HG02840 (cell line): ENCODE results near the gene SLC41A3.

ENCODE experiments used
- ATAC-seq: cut with Tn5 transposase; IDR thresholded peaks from one replicate; pipeline ENCODE4 v1.9.1; 2021; ENCODE audit warnings: mild to moderate bottlenecking, moderate library complexity, moderate number of reproducible peaks; ENCODE audit not compliant: unreplicated experiment, low FRiP score

Gene SLC41A3

DNA sequence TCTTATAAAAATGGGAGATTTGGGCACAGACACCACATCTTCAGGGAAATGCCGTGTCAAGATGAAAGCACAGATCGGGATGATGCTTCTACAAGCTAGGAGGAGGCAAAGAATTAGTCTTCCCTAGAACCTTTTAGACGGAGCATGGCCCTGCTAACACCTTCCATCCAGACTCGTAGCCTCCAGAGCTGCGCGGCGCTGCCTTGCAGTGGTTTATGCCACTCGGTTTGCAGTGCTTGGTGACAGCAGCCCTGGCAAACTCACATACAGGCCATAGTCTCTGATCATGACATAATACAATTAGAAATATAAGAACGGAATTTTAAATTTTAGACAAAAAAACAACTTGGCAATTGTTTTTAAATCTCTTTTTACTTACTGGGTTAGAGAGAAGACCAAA lies 37.1 kb upstream of the SLC41A3 start:
- no peak for ATAC-seq

DNA sequence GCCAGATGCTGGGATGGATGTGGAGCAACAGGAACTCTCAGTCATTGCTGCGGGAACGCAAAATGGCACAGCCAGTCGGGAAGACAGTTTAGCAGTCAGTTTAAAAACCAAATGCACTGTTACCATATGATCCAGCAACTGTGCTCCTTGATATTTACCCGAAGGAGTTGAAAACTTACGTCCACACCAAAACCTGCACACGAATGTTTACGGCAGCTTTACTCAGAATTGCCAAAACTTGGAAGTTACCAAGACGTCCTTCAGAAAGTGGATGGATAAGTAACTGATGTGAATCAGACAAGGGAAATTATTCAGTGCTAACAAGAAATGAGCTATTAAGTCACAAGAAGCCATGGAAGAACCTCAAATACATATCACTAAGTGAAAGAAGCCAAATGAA lies 36.1 kb upstream of the SLC41A3 start:
- ATAC-seq = no peak

DNA sequence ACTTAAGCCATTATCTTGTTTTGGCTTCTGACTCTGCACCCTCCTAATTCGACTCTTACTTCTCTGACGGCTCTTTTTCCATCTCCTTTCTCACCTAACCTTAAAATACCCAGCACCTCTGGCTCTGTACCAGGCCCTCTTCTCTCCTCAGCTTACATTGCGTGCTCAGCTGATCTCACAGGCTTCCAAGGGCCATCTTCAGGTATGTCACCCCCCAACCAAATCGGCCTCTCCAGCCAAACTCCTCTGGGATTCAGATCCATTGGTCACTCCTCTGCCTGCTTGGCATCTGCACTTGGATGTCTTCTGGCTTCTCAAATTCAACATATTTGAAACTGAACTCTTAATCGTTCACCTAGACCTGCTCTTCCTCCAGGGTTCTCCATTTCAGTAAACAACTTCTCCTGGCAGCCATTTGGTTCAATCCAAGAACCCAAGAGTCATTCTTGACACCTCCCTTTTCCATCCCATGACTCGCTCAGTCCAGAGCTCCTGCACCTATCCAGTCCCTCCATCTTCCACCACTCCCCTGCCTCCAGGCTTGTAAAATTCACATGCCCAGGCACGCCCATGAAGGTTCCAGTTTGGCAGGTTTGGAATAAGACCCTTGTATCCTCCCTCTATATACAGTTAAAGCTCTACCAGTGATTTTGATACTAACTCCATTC lies 35.2 kb upstream of the SLC41A3 start:
- ATAC-seq = no peak

DNA sequence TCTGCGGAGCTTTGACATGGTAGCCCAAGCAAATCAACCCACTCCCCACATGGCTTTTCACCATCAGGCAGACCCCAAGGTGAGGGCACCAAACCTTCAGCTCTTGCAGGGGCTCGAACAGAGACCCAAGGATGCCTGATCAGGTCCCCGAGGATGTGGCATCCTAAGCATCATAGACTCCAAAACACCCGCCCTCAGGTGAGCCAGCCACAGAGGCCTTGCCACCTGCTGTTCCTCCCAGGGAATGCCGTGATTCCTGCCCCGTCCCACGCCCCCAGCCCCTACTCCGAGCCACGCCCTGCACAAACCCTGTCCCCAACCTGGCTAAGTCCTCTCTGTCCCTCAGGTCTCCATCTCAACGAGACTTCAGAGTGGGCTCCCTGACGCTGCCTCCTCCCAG lies 34.7 kb upstream of the SLC41A3 start:
- no peak for ATAC-seq

DNA sequence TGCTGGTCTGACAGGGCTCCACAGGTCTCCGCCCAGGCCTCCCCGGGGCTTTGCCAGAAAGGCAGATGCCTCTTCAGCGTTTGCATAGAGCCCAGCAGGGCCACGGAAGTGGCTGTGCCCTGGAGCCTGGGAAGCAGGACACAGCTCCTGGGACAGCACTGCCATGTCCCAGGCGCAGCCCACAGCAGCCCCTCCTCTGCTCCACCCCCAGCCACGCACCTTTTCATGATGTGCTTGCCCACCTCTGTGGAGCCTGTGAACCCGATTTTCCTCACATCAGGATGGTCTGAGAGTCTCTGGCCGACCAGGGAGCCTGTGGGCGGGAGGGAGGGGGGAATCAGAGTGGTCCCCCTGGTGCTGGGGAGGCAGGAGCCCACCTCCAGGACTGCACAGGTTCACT lies 33.9 kb upstream of the SLC41A3 start:
- no peak for ATAC-seq

DNA sequence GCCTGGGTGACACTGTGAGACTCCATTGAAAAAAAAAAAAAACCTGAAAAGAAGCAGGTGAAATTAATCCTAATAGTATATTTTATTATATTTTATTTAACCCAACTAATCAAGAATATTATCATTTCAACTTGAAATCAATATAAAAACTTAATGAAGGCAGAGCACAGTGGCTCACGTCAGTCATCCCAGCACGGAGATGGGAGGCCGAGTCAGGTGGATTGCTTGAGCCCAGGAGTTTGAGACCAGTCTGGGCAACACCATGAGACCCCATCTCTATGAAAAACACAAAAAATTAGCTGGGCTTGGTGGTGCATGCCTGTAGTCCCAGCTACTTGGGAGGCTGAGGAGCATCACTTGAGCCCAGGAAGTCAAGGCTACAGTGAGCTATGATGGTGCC lies 33.3 kb upstream of the SLC41A3 start:
- no peak for ATAC-seq

DNA sequence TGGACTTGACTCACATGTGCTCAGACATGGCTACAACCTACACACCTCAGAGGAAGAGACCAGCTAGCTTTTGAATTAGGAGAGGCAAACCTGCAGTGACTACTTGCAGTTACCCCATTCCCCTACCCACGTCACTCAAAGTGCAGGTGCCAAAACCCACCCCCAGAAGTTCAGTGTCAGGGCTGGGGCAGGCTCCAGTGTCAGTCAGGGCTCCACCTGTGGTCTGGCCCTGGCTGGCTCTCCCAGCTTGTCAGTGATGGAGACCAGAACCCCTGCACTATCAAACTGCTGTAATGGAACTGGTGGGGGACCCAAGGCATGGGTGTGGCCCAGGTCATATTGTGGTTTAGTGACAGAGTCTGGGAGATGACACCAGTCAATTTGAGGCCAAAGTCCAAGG lies 32.6 kb upstream of the SLC41A3 start:
- no peak for ATAC-seq

DNA sequence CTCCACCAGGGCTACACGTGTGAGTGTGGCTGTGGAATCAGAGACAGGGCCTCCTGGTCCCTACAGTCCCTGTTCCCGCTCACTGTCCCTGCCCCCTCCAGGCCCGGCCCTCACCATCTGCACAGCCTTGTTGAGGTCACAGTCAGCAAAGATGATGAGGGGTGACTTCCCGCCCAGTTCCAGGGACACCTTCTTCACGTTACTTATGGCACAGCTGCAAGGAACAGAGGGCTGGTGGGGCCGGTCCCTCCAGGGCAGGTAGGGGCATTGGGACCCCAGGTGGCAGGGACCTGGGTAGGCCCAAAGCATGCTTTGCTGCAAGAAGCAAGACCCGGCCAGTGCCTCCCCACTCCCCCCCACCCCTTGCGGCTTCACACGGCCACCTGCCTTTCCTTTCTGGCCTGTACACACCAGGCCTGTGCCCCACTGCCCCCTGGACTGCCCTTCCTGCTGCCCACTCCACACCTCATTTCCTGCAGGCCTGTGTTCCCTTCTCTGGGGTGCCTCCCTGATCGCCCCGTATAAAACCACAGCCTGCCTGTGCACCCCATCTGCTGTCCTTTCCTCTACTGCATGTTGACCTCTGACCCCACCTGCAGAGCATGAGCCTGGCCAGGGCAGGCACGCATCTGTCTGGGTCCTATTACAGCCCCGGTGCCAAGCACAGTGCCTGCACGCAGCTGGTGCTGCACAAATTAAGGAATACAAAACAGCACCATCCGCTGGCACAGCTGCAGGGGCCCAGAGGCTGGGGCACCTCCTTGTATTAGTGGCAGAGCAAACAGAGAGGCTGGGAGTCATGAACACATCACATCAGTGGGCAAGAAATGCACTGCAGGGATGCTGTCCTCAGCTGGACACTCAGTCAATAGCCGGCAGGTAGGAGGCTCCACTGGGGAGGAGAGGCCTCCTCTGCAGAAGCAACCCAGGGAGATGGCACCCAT lies 30.8 kb upstream of the SLC41A3 start:
- ATAC-seq = no peak

DNA sequence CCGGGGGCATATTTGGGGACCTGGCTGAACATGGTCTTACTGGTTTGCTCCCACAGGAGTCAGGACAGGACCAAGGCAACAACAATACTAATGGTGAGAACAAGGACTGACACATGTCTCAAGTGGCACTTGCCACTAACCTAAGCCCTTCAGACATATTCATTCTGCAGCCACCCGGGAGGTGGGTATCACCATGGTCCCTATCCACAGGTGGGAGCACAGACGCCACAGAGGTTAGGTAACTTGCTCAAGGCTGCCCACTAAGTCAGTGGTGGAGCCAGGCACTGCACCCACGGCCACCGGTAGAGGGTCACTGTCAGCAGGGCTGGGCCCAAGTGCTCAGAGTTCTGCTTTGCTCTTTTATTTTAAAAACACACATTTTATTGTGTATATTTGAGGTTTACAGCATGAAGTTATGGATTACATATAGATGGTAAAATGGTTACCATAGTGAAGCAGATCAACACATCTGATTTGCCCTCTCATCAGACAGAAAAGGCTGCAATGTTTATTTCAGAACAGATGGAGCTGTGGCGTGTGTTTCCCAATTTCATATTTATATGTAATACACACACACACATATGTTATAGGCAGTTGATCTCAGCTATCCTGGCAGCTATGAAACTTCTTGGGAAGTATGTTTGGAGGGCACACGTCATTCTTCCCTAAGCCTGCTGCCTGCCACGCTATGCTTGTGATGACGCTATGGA lies 30.0 kb upstream of the SLC41A3 start:
- no peak for ATAC-seq

DNA sequence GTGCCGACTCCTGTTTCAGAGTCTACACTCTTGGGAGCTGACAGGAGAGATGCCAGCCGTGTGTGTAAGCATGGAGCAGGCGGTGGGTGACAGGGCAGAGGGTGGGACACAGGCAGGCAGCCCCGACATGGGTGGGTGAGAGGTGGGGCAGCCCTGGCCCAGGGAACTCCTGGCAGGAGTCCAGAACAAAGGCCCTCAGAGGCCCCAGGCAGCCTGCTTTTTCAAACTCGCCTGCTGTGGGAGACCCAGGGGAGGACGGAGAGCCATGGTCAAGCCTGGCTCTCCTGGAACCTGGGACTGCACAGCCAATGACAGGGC lies 29.3 kb upstream of the SLC41A3 start:
- no peak for ATAC-seq

DNA sequence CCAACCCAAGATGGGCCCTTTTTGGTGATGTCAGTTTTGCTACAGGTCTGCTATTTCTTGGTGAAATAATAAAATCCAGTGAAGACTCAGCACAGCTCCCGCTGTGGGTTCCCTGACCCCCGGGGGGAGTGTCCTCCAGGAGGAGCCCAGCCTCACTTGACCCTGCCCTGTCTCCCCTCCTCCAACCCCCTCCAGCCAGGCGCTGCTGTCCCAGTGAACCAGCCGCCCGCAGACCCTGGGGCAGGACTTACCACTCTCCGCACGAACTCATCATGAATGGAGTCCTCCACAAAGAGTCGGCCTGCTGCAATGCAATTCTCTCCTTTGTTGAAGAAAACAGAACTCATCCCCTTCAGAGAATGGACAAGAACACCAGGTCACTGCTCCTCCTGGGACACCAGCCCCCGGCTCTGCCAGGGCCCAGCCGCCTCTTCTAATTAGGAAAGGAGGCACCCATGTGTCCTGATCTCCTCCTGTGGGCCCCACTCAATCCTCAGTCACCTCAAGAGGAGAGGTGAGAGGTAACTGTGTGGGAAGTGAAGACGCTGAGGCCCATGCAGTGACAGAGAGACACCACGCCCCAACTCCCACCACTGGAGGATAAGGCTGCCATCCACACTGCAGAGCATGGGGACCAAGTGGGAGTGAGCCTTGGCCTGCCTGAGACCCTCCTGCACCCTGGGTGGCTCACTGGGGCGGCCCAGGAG lies 28.8 kb upstream of the SLC41A3 start:
- ATAC-seq = no peak

DNA sequence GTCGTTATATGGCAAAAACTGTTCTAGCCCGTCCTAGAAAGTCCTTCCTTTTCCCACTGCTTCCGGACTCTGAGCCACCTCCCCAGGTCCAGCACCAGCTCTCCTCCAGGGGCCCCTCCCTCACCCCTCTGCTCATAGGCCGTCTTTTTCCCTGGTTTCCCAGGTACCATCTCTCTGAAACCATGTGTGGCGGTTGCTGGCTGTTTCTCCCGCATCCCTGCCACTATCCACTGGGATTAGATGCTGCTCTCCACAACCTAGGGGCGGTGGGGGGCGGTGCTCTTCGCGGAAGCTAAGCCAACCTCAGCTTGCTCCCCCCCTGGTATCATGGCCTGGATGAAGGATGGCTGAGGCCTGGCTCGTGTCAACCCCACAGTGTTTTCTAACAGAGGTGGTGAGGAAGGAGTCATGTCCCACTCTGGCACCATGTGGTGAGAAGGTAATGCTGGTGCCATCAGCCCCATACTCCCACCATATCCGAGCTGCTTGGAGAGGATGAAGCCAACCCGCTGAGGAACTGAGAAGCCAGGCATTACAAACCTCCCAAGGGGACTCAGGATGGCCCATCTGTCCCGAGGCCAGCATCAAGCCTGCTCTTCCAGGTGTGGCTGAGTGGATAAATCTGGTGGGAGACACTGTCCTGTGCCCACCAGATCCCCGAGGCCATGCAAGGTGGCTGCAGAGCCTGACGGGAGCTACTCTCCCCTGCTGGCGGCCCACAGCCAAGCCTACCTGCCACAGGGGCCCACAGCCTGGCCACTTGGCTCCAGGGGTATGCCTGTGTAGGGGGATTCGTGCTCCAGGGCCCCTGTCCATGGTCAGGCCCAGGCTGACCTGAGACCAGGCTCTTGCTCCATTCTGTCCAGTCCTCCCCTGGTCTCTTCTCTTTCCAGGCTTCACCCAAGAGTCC lies 27.9 kb upstream of the SLC41A3 start:
- no peak for ATAC-seq

DNA sequence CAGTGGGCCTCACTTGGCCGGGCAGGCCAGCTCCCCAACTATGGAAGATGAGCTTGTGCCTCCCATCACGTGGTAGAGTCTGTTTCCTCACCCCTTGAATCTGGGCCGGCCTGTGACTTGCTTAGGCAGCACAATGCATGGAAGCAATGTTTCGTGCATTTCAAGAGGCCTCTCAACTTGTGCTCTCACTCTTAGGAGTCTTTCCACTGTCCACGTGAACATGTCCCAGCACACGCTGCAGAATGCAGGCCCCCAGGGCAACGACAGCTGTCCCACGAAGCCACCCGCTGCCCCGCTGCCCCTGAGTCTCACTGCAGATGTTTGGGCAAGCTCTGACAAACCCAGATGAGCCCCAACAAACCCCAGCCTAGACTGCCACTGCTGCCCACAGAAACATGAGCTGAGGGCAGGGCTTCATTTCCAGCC lies 27.2 kb upstream of the SLC41A3 start:
- no peak for ATAC-seq

DNA sequence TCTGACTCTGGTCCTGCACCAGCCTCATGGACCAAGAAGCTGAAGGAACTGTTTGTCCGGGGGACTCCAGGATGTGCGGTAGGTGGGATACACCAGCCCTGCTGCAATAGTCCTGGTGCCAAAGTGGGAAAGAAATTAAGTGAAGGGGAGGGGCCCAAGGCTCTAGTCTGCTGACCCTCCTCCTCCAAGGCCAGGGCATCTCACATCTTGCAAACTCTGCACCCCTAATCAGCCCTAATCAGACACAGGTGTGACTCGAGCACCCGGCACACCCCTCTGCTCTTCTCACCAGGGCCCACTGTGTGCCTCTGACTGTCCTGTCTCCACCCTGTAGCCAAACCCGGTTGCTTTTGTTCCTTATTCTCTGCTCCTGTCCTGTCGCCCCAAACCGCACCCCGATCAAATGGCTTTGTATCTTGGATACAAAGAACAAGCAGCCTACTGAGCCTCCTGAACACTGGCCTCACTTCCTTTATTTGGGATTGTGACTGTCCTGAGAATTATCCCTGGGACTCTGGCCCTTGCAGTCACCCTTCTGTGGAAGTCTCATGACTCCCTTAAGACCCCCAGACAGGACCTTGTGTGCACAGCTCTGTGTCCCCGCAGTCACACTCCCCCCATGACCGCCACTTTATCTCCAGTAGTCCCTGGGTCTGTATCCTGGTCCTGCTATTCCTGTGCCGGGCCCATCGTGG lies 26.7 kb upstream of the SLC41A3 start:
- no peak for ATAC-seq

DNA sequence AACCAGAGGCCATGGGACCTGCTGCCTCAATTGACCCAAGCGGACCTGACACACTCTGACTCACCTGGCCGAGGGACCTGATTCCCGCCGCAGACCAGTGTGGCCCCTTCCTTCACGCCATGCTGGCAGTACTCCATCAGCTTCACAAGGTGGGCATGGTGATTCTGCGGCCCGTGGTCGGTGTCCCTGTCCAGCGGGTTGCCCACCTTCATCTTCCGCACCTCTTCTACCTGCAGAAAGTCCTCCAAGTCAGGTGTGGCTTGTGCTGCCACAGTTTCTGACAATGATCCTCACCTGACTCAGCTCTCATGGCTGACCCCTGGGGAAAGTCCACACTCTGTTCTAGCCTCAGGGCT lies 25.9 kb upstream of the SLC41A3 start:
- ATAC-seq = no peak

DNA sequence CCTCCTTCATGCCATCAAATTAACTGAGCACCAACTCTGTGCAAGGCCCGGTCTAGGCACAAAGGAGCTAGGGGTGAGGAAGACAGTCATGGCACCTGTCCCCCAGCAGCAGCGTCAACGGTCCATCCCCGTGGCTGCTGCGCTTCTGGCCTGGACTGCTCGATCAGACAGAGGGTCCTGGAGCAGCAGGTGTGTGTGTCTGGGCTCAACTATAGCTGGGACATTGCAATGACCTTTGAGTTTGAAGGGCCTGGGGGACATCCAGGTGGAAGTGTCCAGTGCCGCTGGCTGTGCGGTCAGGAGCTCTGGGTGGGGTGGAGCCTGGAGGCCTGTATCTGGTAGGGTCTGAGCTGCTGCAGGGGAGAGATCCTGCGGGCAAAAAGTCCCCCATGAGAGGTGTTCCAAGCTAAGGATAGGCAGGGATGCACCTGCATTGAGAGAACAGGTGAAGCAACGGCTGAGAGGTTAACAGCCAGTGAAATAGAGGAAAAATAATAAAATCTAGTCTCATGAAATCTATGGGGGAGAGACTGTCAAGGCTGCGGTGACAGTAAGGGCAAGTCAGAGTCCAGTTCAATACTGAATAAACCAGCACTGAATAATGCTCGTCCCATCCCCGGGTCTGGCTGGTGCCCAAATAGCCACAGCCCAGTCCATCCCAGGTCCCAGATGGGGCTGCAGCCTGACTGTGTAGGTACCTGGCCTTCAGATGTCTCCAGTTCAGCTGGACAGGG lies 25.4 kb upstream of the SLC41A3 start:
- no peak for ATAC-seq

DNA sequence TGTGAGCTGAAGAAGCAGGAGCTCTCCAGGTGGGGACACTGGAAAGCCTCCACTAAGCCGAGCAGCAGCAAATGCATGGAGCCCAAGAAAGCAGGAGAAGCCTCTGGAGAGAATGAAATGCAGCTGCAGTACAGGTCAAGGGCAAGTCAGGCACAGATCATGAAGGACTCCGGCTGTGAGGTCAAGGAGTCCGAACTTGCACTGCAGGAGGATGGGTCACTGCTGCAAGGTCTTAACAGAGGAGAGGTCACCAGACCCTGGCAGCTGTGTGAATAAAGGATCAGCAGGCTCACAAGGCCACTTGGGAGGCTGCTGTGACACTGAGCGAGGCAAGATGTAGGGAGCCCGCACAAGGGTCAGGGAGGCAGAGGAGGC lies 24.7 kb upstream of the SLC41A3 start:
- no peak for ATAC-seq

DNA sequence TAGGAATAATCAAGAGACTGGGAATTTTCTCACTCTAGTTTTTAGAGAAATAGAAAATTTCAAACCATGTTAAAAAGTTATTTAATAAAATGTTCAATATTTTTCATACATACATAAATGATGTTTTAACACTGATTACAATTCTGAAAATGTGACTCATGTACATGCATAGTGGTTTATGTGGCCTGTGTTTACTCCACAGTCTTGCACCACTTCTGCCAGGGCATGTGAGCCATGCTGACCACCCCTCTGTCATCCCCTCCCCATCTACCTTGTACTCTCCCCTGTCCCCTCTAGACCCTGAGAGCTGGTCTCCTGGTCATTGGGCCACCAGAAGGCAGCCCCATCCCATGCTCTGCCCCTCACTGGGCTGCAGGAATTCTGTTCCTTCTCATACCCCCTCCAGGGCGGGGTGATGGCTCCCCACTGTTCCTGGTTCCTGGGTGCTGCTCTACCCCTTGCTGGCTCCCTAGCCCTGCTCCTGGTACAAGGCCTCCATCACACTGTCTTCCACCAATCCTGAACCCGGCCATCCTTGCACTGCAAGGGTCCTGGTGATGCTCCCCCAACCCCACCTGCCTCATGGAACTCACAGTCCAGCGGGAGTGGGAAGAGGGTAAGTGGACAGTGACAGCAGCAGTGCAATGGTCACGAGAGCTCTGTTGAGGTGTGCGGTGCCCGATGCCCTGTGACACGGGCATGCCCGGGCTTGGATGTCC lies 24.2 kb upstream of the SLC41A3 start:
- ATAC-seq = no peak
